ENCODE results near the gene FHIT.

Gene FHIT

GRCh38 chr3:60188803-60189202, 1062.4 kb downstream of the FHIT start:
- peak in 2 of 56 donors; percentile 2 to 3 for DNase-seq

- no peak for DNase-seq
Observed at GRCh38 chr3:60187343-60187742, 1063.9 kb downstream of the FHIT start.

- no peak for DNase-seq
Observed at GRCh38 chr3:60186359-60186758, 1064.9 kb downstream of the FHIT start.

GRCh38 chr3:60185161-60185560, 1066.1 kb downstream of the FHIT start:
- DNase-seq = no peak

GRCh38 chr3:60182697-60183096, 1068.6 kb downstream of the FHIT start:
- DNase-seq = no peak

GRCh38 chr3:60178931-60179653, 1072.2 kb downstream of the FHIT start:
- no peak for DNase-seq

- no peak for DNase-seq
Observed at GRCh38 chr3:60177726-60178125, 1073.5 kb downstream of the FHIT start.

- DNase-seq = no peak
Observed at GRCh38 chr3:60176614-60177013, 1074.6 kb downstream of the FHIT start.

- no peak for DNase-seq
Observed at GRCh38 chr3:60175680-60176079, 1075.6 kb downstream of the FHIT start.

- DNase-seq = no peak
Observed at GRCh38 chr3:60169755-60170154, 1081.5 kb downstream of the FHIT start.

- no peak for DNase-seq
Observed at GRCh38 chr3:60167186-60167585, 1084.1 kb downstream of the FHIT start.

- no peak for DNase-seq
Observed at GRCh38 chr3:60160822-60161748, 1090.2 kb downstream of the FHIT start.

GRCh38 chr3:60160111-60160821, 1091.0 kb downstream of the FHIT start:
- no peak for DNase-seq

- no peak for DNase-seq
Observed at GRCh38 chr3:60158035-60158434, 1093.2 kb downstream of the FHIT start.

- DNase-seq = no peak
Observed at GRCh38 chr3:60154011-60154410, 1097.2 kb downstream of the FHIT start.

- no peak for DNase-seq
Observed at GRCh38 chr3:60153221-60153999, 1097.8 kb downstream of the FHIT start.

GRCh38 chr3:60149501-60149900, 1101.8 kb downstream of the FHIT start:
- DNase-seq = no peak

- DNase-seq = no peak
Observed at GRCh38 chr3:60147249-60147950, 1103.9 kb downstream of the FHIT start.

GRCh38 chr3:60146121-60146520, 1105.1 kb downstream of the FHIT start:
- peak in 16 of 56 donors; percentile 0 to 38 (median 18) for DNase-seq

- no peak for DNase-seq
Observed at GRCh38 chr3:60144071-60144470, 1107.2 kb downstream of the FHIT start.
